GM19351 (cell line): ENCODE measurements around the gene ENO2.

Source experiments
- ATAC-seq: cut with Tn5 transposase; IDR thresholded peaks from one replicate; pipeline ENCODE4 v1.9.1; 2021; ENCODE audit warnings: mild to moderate bottlenecking, moderate library complexity; ENCODE audit not compliant: unreplicated experiment

The ENO2 gene

DNA sequence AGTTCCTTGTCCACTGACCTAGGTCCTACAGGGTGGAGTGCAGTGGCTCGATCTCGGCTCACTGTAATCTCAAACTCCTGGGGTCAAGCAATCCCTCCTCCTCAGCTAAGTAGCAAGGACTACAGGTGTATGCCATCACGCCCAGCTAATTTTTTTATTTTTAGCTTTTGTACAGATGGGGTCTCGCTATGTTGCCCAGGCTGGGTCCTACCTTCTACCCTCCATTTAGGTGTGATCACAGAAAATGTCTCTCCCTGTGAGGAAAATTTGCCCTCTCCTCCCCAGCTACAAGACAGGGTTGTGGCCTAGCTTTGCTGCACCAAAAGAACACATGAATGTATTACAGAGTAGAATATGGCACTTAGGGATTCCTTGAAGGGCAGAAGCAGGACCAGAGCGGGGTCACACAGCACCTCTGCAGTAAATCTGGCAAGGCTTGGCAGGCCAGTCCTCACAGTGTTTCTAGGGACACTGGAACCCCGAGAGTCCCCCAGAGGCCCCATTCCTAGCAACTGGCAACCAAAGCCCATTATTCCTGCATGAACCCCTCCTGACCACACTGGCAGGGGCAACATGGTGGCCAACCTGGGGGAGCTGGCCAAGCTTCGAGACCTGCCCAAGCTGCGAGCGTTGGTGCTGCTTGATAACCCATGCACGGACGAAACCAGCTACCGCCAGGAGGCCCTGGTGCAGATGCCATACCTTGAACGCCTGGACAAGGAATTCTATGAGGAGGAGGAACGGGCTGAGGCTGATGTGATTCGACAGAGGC, 2.0 kb upstream of the ENO2 start:
- ATAC-seq, result no peak

DNA sequence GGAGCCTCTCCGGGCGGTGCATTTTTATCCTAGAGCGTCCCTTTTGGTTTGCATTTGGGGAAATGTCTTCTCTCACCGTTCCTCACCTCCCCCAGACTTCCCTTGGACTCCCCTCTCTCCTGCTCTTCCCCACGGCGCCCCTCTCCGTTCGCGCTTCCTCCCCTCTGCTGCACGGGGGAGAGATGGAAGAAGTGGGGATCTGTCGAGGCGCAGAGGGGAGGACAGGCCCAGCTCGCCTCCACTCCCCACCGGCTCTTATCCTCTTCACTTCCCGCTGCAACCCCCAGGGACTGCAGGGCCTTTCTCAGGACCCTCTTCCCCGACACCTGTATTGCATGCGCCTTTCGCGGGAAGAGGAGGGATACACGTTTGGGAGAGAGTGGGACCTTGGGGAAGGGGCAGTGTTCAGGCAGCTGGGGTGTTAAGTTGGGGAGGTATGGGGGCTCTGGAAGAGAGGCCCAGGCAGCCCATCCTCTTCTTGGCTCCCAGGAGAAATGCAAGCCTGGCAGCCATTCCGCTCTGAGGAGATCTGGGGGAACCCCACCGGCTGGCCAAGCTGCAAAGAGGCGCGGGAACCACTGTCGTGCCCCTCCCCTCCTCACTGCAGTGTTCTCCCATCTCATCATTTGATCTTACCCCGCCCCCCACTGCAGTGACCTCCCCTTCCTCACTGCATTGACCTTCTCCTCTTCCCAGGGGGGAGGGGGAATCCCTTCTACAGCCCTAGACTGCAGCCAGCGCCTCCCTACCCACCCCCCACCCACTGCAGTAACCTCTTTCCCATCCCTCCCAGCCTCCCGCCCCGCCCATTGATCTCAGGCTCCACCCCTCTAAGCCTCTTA, 788 bp downstream of the ENO2 start:
- no peak for ATAC-seq

DNA sequence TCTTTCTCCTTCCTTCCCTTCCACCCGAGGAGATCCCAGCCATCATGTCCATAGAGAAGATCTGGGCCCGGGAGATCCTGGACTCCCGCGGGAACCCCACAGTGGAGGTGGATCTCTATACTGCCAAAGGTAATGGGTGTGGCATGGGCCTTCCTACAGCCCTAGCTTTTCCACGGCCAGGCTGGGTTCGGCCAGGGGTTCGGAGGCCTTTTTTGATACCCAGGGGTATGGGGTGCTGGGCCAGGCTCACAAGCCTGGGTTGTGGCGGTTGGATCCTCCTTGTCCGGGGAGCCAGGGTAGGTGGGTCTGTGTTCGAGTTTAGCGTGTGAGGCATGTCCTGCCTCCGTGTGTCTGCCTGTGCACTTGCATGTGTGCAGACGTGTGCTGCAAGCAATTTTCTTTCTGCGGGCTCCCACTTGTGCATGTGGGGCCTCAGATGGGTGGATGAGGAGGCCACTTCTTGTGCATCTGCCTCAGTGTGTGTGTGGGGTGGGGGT, 1.5 kb downstream of the ENO2 start:
- ATAC-seq, result no peak

DNA sequence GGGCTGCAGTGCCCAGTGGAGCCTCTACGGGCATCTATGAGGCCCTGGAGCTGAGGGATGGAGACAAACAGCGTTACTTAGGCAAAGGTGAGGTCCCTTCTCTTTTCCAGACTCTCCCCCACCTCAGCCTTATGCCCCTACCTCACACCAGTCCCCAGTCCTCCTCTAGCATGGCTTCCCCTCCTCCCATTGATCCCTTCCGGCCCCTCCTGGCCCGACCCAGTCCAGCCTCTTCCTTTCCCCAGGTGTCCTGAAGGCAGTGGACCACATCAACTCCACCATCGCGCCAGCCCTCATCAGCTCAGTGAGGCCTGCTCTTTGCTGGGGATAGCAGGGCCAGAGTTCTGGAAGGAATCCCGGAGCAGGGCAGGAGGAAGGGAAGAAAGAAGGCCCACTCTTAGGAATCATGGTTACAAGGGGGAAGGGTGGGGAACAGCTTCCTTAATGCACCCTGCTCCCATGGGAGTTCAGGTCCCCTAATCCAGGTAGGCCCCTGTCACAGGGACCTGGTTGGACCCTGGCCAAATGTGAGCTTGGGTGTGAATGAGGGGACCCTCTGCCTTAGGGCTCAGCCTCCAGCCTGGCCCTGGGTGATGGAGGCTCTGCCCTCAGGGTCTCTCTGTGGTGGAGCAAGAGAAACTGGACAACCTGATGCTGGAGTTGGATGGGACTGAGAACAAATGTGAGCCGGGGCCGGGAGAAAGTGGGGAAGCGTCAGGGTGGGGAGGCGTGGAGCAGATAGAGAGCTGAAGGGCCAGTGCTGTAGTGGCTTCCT, 2.2 kb downstream of the ENO2 start:
- ATAC-seq, result no peak

DNA sequence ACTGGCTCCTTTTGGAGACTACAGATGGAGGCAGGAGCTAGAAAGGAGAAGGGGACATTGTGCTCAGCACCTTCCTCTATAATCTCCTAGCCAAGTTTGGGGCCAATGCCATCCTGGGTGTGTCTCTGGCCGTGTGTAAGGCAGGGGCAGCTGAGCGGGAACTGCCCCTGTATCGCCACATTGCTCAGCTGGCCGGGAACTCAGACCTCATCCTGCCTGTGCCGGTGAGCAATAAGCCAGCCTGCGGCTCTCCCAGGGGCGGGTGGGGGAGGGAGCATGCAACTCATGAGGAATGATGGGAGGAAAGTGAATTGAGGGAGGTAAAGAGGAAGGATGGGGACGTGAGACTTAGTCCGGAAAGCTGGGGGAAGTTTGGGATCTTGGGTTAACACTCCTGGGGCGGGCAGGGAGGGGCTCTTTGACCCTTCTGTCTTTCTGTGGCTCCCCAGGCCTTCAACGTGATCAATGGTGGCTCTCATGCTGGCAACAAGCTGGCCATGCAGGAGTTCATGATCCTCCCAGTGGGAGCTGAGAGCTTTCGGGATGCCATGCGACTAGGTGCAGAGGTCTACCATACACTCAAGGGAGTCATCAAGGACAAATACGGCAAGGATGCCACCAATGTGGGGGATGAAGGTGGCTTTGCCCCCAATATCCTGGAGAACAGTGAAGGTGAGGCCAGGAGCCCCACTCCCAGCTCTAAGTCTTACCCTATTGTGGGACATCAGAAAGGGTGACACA, 3.3 kb downstream of the ENO2 start:
- ATAC-seq, result no peak

DNA sequence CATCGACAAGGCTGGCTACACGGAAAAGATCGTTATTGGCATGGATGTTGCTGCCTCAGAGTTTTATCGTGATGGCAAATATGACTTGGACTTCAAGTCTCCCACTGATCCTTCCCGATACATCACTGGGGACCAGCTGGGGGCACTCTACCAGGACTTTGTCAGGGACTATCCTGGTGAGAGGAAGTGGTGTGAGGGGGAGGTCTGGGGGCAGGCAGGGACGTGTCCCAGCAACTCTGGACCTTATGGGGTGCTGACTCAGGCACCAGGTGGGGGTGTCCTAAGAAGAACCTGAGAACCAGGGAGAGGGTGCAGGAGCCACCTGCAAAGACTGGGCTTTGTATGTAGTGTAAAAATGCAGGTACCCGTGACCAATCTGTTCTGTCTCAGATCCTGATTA, 5.2 kb downstream of the ENO2 start:
- no peak for ATAC-seq

DNA sequence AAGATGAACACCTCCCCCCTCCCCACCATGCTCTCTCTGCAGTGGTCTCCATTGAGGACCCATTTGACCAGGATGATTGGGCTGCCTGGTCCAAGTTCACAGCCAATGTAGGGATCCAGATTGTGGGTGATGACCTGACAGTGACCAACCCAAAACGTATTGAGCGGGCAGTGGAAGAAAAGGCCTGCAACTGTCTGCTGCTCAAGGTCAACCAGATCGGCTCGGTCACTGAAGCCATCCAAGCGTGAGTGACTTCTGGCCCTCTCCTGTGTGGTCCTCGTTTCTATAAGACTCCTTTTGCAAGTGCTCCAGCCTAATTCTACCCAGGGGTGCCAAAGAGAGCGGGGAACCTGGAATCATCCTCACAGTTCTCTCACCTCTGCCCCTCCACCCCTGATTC, 7.2 kb downstream of the ENO2 start:
- ATAC-seq, result no peak

DNA sequence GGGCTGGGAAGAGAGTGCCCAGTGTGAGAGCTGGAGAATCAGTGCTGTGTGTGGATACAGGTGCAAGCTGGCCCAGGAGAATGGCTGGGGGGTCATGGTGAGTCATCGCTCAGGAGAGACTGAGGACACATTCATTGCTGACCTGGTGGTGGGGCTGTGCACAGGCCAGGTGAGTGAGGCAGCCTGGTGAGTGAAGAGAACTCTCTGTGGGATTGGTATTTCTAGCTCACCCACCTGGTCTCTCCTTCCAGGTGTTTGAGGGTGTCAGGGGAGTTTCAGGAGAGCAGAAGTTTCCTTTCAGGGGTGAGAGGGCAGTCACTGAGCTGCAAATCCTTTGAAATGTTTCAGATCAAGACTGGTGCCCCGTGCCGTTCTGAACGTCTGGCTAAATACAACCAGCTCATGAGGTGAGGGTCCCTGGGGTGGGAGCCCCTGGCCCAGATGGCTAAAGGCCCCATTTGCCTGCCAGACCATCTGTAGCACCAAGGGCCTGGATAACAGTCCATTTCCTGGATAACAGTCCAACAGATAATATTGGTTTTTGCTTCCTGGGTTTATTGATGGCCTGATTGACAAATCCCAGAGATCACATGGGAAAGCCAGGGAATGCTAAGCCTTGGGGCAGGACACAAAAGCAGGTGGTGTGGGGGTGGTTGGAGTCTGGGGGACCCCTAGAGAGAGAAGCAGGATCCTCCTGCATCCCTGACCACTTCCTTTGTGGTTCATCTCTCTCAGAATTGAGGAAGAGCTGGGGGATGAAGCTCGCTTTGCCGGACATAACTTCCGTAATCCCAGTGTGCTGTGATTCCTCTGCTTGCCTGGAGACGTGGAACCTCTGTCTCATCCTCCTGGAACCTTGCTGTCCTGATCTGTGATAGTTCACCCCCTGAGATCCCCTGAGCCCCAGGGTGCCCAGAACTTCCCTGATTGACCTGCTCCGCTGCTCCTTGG, 7.9 kb downstream of the ENO2 start:
- ATAC-seq, result no peak

DNA sequence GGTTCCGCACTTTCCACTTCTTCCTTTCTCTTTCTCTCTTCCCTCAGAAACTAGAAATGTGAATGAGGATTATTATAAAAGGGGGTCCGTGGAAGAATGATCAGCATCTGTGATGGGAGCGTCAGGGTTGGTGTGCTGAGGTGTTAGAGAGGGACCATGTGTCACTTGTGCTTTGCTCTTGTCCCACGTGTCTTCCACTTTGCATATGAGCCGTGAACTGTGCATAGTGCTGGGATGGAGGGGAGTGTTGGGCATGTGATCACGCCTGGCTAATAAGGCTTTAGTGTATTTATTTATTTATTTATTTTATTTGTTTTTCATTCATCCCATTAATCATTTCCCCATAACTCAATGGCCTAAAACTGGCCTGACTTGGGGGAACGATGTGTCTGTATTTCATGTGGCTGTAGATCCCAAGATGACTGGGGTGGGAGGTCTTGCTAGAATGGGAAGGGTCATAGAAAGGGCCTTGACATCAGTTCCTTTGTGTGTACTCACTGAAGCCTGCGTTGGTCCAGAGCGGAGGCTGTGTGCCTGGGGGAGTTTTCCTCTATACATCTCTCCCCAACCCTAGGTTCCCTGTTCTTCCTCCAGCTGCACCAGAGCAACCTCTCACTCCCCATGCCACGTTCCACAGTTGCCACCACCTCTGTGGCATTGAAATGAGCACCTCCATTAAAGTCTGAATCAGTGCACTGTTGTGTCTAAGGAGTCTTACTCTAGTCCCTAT, 8.8 kb downstream of the ENO2 start:
- no peak for ATAC-seq

DNA sequence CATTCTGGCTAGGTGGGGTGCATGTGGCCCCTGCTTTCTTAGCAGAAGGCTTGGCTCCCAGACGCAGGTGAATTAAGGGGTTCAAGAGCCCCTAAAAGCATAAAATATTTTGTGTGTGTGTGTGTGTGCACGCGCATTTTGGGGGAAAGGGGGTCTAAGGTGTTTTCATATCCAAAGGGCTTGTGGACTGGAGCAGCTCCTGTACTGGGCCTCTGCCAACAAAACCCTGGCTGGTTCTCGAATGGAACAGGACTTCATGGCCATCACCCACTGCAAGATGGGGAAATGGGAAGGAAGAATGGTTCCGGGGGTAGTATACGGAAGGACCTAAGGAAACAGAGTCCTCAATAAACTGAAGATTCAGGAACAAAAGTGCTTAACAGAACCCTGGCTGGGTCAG, 9.5 kb downstream of the ENO2 start:
- no peak for ATAC-seq

DNA sequence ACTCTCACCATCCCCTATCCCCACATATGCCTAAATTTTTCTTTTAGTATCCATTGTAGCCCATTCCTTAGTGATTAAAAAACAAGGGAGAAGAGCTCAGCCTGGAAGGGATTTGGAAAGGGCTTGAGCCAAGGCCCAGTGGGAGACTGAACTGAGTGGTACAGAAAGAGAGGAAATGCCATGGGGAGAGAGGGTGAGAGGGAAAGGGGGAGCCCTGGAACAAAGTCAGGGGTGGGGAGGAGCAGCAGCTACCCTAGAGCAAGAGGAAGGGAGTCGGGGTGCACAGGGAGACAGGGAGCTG, 10.8 kb downstream of the ENO2 start:
- no peak for ATAC-seq

DNA sequence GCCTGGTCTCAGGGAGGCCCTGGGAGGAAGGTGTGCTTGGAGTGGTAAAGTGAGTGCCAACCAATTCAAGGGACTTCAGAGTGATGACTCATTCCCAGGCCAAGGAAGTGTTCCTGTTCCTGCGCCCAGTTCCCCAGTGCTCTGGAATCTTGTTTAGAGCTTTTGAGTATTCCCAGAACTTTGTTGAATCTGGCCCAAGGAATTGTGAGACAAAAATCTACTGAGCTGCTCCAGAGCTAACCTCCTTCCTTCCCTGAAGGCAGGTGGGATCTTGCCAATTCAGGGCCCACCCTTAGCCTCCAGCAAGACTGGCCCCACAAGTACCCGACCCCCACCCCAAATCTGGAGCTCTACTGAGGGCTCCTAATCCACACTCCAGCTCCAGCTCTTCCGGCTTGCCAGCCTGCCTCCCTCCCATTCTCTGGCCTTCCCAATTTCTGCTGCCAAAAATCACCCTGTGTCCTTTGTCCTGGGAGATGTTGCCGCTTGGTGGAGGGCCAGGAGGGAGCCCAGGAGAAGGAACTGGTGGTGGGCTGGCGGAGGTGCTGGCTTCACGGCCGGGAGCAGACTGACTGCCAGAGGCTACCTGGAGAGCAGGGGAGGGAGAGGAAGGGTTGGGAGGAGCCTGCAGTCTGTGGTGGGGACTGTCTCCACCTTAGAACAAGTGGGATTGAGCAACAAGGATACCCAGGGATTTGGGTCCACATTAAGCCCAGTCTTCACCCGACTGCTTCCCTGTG, 11.3 kb downstream of the ENO2 start:
- ATAC-seq, result no peak

DNA sequence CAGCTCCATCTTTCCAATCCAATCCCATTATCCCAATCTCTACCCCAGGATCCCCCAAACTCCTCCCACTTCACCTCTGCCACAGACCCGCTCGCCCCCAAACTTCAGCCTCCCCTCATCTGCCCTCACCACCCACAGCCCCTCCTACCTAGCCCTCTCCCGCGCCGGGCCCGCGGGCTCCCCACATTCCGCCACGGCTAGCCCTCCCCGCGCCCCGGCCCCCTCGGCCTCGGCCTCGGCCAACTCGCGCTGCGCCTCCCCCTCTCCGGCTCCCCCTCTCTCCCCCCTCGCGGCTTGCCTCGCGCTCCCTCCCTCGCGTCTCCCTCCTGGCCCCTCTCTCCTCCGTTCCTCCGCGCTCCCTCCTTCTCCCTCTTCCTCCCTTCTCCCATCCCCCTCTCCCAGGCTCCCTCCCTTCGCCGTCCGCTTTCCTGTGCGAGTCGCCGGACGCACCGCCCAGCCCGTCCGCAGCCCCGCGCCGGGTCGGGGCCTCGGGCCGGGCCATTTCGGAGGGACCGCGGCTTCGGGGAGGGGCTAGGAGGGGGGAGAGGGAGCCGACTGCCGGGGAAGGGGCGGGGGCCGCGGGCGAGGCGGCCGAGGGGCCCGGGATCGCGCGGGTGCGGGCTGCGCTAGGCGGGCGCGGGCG, 13.1 kb downstream of the ENO2 start, which contains the start of gene ATN1:
Gene ATN1 (plus strand): TSS at position 581 of the 643 bp plus-strand sequence. CDS start 6,043 bp downstream, outside the sequence.
- no peak for ATAC-seq

DNA sequence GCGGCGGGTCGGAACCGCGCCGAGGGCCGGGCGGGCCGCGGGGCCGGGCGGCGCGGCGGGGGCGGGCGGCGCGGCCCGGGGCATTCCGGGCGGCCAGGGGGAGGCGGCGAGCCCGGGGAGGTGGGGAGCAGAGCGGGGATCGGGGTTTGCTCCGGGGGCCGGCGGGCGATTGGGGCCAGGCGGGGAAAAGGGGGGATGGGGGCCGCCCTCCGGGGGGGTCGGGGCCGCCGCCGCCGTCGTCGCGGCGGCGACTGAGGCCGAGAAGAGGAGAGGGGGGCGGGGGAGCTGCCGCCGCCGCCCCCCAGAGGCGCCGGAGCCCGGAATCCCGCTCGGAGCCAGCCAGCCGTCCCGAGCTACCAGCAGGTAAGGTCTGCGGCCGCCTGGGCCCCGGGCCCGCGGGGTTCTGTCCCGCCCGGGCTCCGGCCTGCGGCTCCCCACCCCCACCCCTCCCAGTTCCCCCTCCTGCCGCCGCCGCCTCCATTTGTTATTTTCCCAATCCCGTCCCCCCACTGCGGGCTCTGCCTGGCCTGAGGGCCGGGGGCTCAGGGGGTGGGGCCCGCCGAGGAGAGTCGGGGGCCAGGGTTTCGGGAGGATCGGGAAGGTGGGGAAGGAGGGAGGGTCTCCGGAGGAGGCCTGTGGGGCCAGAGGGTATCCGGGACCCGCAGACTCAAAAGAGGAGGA, 13.8 kb downstream of the ENO2 start:
- no peak for ATAC-seq

DNA sequence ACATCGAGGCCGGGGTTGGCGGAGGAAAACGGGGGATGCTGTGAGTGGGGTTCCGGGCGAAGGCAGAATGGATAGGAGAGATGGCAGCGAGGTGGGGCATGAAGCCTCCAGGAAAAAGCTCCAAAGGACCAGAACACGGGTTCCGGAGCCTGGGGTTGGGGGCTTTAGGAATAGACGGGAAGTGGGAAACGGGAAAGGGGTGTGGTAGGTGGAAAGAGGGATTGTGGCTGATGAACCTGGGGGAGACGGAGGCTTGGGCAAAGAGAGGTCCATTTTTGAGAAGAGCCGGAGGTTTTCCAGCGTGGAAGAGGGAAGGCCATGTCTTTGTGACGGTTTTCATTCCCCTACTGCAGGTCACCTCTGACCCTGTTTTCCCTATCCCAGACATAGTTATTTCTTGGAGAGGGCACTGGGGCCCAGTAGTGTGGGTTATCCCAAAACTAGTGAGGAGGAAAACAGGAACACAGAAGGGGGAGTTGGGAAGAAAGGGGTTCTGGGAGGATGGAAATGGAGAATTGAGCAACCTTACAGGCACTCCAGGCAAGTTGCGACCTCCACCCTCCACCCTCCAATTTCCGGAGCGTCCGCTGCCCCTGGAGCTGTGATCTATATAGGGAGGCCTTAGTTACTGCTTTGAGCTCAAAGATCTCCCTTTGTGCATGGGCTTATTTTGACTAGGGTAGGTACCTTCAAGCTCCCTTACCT, 14.5 kb downstream of the ENO2 start:
- no peak for ATAC-seq
